Activated T-cell treated with anti-CD3 and anti-CD28 coated beads, Interleukin-2, amount 50 U/mL, for 24 hours (primary cell): Measurements from ENCODE around the gene GBX2.
A peak's percentile ranks its signal among the peaks of the same experiment; 100 is the strongest.

Experiments used
- DNase-seq: peaks from one replicate; pipeline ENCODE4 v3.0.0-alpha.2; 2020
- H3K27ac Mint-ChIP-seq: 2 replicates; pipeline ENCODE4 v1.8.0; 2020; ENCODE audit warnings: mild to moderate bottlenecking, mixed read lengths
- H3K27me3 Mint-ChIP-seq: 2 replicates; pipeline ENCODE4 v1.8.0; 2020; ENCODE audit warnings: mixed read lengths
- H3K36me3 Mint-ChIP-seq: 2 replicates; pipeline ENCODE4 v1.8.0; 2020; ENCODE audit warnings: low read depth, mixed read lengths
- H3K4me1 Mint-ChIP-seq: 2 replicates; pipeline ENCODE4 v1.8.0; 2020; ENCODE audit warnings: low read depth, mixed read lengths
- H3K4me3 Mint-ChIP-seq: 2 replicates; pipeline ENCODE4 v1.8.0; 2020; ENCODE audit warnings: mild to moderate bottlenecking, moderate library complexity, mixed read lengths
- H3K9me3 Mint-ChIP-seq: 2 replicates; pipeline ENCODE4 v1.8.0; 2020; ENCODE audit warnings: mixed read lengths

The GBX2 gene

GRCh38 chr2:236204953-236205352, 36.8 kb upstream of the GBX2 start:
- no peaks in the 10 kb centered on the region for H3K4me1 Mint-ChIP-seq
- H3K36me3 Mint-ChIP-seq, result no peaks in the 10 kb centered on the region
- no peak overlapping the region for H3K27ac Mint-ChIP-seq
- DNase-seq, result no peak
- H3K27me3 Mint-ChIP-seq, result peaks cover 14% of the 10 kb centered on the region
- no peak overlapping the region for H3K4me3 Mint-ChIP-seq
- peaks cover 10% of the 10 kb centered on the region for H3K9me3 Mint-ChIP-seq

DNA sequence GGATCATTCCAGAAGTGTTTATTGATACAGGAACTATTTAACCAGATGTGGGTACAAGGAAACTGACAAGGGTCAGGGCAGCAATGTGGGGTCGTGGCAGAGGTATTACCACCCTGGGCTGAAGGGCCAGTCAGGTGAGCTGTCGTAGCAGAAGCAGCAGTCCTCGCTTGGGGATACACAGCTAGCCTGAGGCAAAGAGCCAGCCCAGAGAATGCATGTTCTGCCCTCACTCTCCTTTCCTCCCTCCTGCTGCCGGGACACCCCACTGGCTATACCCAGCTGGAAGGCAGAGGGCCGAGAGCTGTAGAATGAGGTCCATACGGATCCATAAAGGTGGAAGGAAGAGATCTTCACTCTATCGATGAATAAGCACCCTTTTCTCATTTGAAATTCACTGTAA, 32.2 kb upstream of the GBX2 start:
- no peak for DNase-seq
- Mint-ChIP-seq H3K4me1 (no peaks in the 10 kb centered on the region), H3K9me3 (no peaks in the 10 kb centered on the region), H3K36me3 (no peaks in the 10 kb centered on the region), H3K4me3 (no peak overlapping the region), H3K27ac (no peak overlapping the region), H3K27me3 (peaks cover 6% of the 10 kb centered on the region)

- Mint-ChIP-seq H3K27me3 (peaks cover 7% of the 10 kb centered on the region), H3K4me3 (no peak overlapping the region), H3K9me3 (no peaks in the 10 kb centered on the region), H3K4me1 (no peaks in the 10 kb centered on the region), H3K27ac (no peak overlapping the region), H3K36me3 (no peaks in the 10 kb centered on the region)
- DNase-seq, result no peak
These were observed 28.2 kb upstream of the GBX2 start for GRCh38 chr2:236196366-236196765.

DNA sequence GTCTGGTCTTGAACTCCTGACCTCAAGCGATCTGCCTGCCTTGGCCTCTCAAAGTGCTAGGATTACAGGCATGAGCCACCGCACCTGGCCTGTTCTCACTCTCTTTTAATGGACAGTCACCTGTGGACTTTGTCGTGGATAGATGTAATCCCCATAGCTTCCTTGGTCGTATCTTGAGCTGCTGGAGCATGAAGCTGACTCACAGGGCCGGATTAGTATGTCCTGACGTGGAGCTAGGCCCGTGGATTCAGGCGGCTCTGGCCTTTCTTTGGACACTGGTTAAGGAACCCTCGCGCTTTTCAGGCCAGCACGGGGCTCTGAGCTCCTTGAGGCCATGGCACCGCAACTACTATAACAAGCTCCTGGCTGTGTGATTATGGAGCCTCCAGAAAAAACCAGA, 27.5 kb upstream of the GBX2 start:
- Mint-ChIP-seq H3K9me3 (no peaks in the 10 kb centered on the region), H3K27ac (no peak overlapping the region), H3K4me1 (no peaks in the 10 kb centered on the region), H3K36me3 (no peaks in the 10 kb centered on the region), H3K4me3 (no peak overlapping the region), H3K27me3 (peaks cover 7% of the 10 kb centered on the region)
- DNase-seq, result no peak

DNA sequence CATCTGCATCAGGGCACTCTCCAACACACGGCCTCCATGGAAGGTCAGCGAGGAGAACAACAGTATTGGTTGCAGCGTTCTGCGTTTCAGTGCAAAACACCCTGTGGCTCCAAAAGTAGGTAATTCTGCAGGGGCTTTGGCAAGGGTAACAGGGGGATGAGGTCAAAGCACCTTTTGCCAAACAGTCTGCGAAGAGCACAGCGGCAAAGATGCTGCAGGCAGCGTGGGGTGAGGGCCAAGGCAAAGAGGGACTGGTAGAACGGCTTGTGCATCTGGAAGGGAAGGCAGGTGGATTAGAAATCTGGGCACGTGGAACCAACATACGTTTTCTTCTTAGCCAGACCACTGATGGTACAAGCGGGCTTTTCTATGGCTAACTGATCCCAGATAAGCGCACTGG, 26.6 kb upstream of the GBX2 start:
- H3K36me3 Mint-ChIP-seq, result no peaks in the 10 kb centered on the region
- no peaks in the 10 kb centered on the region for H3K9me3 Mint-ChIP-seq
- no peak overlapping the region for H3K27ac Mint-ChIP-seq
- no peaks in the 10 kb centered on the region for H3K4me1 Mint-ChIP-seq
- DNase-seq, result no peak
- H3K4me3 Mint-ChIP-seq, result no peak overlapping the region
- peaks cover 7% of the 10 kb centered on the region for H3K27me3 Mint-ChIP-seq

DNA sequence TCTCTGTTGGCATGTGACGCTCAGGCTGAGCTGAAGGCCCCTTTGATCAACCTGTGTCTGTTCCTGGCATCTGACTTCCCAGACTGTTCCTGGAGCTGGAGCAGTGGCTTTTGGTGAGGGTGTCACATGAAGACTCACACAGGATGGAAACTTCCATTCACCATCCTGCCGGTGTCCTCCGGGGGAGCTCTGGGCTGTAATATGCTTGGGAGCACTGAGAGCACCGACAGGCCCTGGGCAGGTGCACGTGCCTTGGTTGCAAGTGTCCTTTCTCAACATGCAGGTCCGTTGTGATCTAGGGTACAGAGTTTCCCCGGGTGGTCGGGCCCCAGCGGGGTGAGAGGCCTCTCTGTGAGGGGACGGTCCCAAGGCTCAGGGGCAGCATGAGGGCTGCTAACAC, 24.8 kb upstream of the GBX2 start:
- no peaks in the 10 kb centered on the region for H3K9me3 Mint-ChIP-seq
- H3K27me3 Mint-ChIP-seq, result peaks cover 13% of the 10 kb centered on the region
- H3K27ac Mint-ChIP-seq, result no peak overlapping the region
- no peaks in the 10 kb centered on the region for H3K36me3 Mint-ChIP-seq
- no peak overlapping the region for H3K4me3 Mint-ChIP-seq
- DNase-seq, result no peak
- H3K4me1 Mint-ChIP-seq, result no peaks in the 10 kb centered on the region

DNA sequence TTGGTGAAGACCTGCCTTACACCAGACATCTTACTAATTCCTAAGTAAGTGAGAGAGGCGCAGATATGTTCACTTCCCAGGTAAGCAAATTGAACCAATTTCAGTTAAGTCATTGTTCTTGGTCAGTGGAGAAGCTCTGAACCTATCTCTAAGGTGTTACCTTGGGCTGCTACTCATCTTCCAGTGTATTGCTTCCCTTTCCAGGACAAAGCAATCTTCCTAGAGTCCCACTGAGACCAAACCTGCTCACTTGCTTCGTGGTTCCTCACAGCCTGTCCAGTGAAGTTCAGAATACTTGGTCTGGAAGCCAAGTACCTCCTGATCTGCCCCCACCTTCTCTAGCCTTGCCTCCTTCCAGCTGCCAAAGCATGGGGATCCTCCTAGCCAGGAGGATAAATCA, 22.5 kb upstream of the GBX2 start:
- Mint-ChIP-seq H3K4me3 (no peak overlapping the region), H3K36me3 (no peaks in the 10 kb centered on the region), H3K4me1 (no peaks in the 10 kb centered on the region), H3K9me3 (no peaks in the 10 kb centered on the region), H3K27ac (no peak overlapping the region), H3K27me3 (peaks cover 25% of the 10 kb centered on the region)
- DNase-seq, result no peak

- H3K27me3 Mint-ChIP-seq, result peaks cover 74% of the 10 kb centered on the region
- H3K4me3 Mint-ChIP-seq, result no peak overlapping the region
- peaks cover 2% of the 10 kb centered on the region for H3K4me1 Mint-ChIP-seq
- no peaks in the 10 kb centered on the region for H3K9me3 Mint-ChIP-seq
- no peaks in the 10 kb centered on the region for H3K36me3 Mint-ChIP-seq
- H3K27ac Mint-ChIP-seq, result no peak overlapping the region
- no peak for DNase-seq
These were observed 16.5 kb upstream of the GBX2 start for GRCh38 chr2:236184701-236185100.

DNA sequence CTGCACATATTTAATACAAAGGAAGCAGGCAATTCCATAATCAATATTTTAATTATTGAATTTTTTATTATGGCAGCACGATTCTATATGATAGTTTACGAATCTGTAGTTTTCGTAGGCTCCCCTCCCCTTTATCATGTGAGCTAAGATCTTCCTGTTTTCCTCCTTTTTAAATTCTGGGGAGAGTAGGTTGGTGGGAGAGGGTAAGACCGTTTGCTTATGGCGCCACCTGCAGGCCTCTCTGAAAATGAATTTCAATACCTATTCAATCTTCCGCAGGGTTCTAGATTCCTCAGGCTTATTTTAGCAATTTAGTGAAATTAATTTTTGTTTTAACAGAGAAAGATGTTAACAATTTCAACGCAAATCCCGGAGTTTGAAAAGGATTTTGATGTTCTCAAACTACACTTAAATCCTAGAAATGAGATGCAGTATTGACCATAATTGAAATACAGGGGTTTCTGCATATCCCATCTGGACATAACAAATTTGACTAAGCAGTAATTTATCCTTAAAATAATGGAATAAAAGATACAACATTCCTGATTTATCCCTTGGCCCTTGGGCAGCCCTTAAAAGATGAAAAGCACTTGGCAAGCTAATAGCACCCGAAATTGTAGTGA, 12.8 kb upstream of the GBX2 start:
- Mint-ChIP-seq H3K4me3 (no peak overlapping the region), H3K27ac (no peak overlapping the region)

GRCh38 chr2:236180076-236180816, 12.1 kb upstream of the GBX2 start:
- H3K4me3 Mint-ChIP-seq, result no peak overlapping the region
- H3K36me3 Mint-ChIP-seq, result no peaks in the 10 kb centered on the region
- H3K4me1 Mint-ChIP-seq, result peaks cover 13% of the 10 kb centered on the region
- no peaks in the 10 kb centered on the region for H3K9me3 Mint-ChIP-seq
- no peak for DNase-seq
- H3K27me3 Mint-ChIP-seq, result peaks cover 86% of the 10 kb centered on the region
- H3K27ac Mint-ChIP-seq, result no peak overlapping the region

More for the DNA sequence above, 12.8 kb upstream of the GBX2 start:
- no peak for DNase-seq
- Mint-ChIP-seq H3K9me3 (no peaks in the 10 kb centered on the region), H3K27me3 (peaks cover 86% of the 10 kb centered on the region), H3K4me1 (peaks cover 13% of the 10 kb centered on the region), H3K36me3 (no peaks in the 10 kb centered on the region)

DNA sequence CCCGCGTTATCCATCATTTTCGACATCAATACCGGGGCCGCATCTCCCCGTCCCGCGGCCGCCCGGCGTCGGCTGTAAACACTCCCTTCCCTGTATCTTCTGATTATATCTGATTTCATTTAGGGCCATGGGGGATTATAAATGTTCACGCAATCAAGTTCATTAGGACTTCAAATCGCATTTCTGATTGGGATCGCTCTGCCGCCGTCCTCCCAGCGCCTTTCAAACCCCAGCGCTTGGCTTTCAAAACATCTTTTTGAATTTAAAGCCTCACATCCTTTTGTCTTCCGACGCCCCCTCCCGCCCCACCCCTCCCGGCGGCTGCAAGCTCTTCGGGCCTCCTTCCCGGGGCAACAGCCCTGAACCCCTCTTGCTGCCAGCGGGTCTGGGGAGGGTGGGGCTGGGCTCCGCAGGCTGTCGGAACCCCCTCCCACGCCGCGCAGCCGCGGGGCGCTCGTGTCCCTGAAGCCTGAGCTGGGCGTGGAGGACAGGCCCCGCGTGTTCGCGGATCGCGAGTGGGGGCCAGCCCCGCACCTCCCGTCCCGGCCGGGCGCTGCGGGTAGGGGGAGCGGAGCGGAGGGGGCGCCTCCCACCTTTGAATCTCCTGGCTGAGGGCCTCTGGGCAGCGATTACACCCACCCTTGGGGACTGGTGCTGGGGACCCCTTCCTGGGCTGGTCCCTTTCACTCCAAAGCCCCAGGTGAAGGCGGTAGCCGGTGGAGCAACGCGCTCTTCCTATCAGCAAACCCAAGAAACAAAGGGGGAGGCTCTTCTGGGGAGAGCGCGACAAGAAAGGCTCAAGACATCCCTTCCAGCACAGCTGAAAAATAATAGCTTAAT, 11.3 kb upstream of the GBX2 start:
- Mint-ChIP-seq H3K4me3 (no peak overlapping the region), H3K4me1 (peaks cover 13% of the 10 kb centered on the region), H3K36me3 (no peaks in the 10 kb centered on the region), H3K27ac (no peak overlapping the region), H3K27me3 (peaks cover 86% of the 10 kb centered on the region), H3K9me3 (no peaks in the 10 kb centered on the region)
- DNase-seq, result no peak

DNA sequence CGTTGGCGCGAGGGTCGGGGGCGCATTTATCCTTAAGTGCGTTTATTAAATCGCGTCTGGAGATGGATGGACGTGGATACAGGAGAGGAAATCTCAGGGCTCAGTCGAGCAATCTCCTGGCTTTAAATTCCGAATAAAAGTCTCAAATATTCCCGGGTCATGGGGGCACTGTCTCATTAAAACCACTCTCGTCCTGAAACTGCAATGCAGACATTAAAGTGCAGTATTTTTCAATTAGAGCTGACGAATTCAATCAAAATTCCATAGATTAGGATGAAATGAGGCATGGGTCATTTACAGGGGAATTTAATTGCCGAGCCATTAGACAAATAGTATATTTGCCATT, 10.7 kb upstream of the GBX2 start:
- no peaks in the 10 kb centered on the region for H3K36me3 Mint-ChIP-seq
- no peak overlapping the region for H3K27ac Mint-ChIP-seq
- no peak for DNase-seq
- H3K27me3 Mint-ChIP-seq, result peaks cover 88% of the 10 kb centered on the region
- H3K9me3 Mint-ChIP-seq, result no peaks in the 10 kb centered on the region
- H3K4me3 Mint-ChIP-seq, result no peak overlapping the region
- H3K4me1 Mint-ChIP-seq, result peaks cover 13% of the 10 kb centered on the region

DNA sequence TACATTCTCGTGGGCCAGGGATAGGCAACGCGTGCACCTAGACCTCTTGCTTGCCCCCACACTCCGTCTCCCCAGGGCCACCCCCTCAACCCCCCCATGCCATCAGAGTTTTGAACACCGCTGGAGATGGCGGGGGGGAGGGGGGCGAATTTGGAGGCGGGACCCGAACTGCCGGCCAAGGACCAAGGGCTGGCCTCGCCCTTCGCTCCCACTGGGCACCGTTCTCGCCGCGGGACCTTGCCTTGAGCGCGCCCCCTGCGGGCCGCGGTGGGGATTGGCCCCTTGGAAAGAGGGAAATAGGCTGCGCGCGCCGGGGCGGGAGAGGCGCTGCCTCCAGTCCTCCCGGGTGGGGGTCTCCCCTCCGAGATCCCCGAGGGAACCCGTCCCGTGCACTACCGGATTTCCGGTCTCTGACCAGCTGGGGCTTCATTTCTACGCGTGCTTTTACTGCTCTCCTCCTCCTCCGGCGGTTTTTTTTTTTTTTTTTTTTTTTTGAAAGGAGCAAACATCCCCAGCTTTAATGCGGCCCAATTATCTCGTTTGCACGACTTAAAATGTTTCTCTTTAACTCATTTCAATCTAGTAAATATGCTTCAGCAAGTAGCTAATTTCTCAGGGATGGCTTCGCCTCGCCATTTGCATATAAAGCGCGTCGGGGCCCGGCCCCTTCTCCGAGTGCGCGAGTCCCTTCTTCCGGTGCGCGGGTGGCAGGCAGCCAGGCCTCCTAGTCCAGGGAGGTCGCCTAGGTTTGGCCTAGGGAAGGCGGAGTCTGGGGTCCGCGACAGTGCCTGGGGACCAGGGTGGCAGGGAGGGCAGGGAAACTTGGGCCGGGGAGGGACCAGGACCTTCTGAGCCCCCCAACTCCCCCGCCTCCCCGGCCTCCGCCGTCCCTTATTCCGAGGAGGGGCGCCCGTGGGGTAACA, 10.0 kb upstream of the GBX2 start:
- H3K4me3 Mint-ChIP-seq, result peak overlapping the region; percentile 54
- peaks cover 88% of the 10 kb centered on the region for H3K27me3 Mint-ChIP-seq
- H3K36me3 Mint-ChIP-seq, result no peaks in the 10 kb centered on the region
- no peak overlapping the region for H3K27ac Mint-ChIP-seq
- peaks cover 13% of the 10 kb centered on the region for H3K4me1 Mint-ChIP-seq
- no peaks in the 10 kb centered on the region for H3K9me3 Mint-ChIP-seq
- DNase-seq, result peak; percentile 60

DNA sequence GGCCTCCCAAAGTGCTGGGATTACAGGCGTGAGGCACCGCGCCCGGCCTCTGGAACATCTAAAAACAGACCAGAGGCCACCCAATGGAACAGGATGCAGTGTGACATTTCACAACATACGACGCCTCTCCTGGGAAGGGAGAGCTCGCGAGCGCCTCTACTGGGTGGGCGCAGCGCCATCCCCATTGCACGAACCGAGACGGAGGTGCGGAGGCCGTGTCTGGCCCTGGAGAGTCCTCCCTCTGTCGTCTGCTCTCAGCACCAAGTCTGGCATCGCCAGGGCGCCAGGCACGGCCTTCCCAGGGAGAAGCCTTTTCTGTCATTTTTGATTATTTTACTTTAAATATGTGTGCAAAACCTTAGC, 9.4 kb upstream of the GBX2 start:
- H3K9me3 Mint-ChIP-seq, result no peaks in the 10 kb centered on the region
- DNase-seq, result no peak
- H3K27ac Mint-ChIP-seq, result no peak overlapping the region
- H3K27me3 Mint-ChIP-seq, result peaks cover 85% of the 10 kb centered on the region
- H3K36me3 Mint-ChIP-seq, result no peaks in the 10 kb centered on the region
- H3K4me3 Mint-ChIP-seq, result no peak overlapping the region
- H3K4me1 Mint-ChIP-seq, result peaks cover 13% of the 10 kb centered on the region
